Measurements from ENCODE around the gene GREM2. TPM values are rescaled to one million over a fixed set of nuclear protein-coding genes. Genes with fewer than 3 reads are reported as not detected.

The GREM2 gene
- total RNA-seq, 2 donors from 2014 or later: 7.8 to 10.9 TPM

DNA sequence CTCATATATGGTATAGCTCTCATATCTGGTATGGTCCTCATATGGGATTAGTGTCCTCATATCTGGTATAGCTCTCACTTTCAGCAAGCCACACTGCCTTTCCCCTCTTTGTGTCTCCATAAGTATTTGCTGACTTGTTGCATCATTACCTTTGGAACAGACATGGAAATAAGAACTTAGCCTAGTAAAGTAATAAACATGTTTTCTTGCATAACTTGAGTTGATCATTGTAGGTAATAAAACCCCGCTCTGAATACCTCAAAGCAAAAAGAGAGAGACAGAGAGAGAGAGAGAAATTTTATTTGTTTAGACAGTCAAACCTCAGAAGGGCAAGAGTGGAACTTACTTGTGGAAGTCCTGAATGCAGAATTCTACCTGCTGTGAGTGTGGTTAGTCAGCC is 170.3 kb downstream of the GREM2 start:
- Mint-ChIP-seq H3K4me3 (no peak overlapping the region), H3K4me1 (peaks cover 2% of the 10 kb centered on the region), H3K27me3 (ENCODE audit: insufficient read depth) (no peaks in the 10 kb centered on the region), H3K9me3 (no peaks in the 10 kb centered on the region), H3K36me3 (ENCODE audit: low read depth) (peaks cover 36% of the 10 kb centered on the region), H3K27ac (no peak overlapping the region)
- DNase-seq: no peak
- 90 to 95% methylated on average over 1 of the region's 1 CpG for WGBS, 2 experiments (ENCODE audit: insufficient coverage in 1 of 2, insufficient read length in 1 of 2)
- H3K27me3 ChIP-seq (ENCODE audit: control insufficient read depth, insufficient read depth, low read length, poor library complexity, severe bottlenecking): no peaks in the 10 kb centered on the region
- H3K27ac ChIP-seq (ENCODE audit: low read depth, low read length): no peak overlapping the region
- H3K9ac ChIP-seq (ENCODE audit: extremely low read depth, low read length, poor library complexity, severe bottlenecking): no peak overlapping the region
- H3K4me3 ChIP-seq (ENCODE audit: low read length): no peak overlapping the region
- TF ChIP-seq, protein P1, sequence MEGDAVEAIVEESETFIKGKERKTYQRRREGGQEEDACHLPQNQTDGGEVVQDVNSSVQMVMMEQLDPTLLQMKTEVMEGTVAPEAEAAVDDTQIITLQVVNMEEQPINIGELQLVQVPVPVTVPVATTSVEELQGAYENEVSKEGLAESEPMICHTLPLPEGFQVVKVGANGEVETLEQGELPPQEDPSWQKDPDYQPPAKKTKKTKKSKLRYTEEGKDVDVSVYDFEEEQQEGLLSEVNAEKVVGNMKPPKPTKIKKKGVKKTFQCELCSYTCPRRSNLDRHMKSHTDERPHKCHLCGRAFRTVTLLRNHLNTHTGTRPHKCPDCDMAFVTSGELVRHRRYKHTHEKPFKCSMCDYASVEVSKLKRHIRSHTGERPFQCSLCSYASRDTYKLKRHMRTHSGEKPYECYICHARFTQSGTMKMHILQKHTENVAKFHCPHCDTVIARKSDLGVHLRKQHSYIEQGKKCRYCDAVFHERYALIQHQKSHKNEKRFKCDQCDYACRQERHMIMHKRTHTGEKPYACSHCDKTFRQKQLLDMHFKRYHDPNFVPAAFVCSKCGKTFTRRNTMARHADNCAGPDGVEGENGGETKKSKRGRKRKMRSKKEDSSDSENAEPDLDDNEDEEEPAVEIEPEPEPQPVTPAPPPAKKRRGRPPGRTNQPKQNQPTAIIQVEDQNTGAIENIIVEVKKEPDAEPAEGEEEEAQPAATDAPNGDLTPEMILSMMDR (conservative IDR thresholded peaks at IDR 0.05): no peak
- H3K36me3 ChIP-seq (ENCODE audit: control insufficient read depth, insufficient read depth, low read length): peaks cover 56% of the 10 kb centered on the region
- H3K9me3 ChIP-seq (ENCODE audit: control insufficient read depth, low read length): no peaks in the 10 kb centered on the region
- H3K4me1 ChIP-seq (ENCODE audit: control insufficient read depth, insufficient read depth, low read length): no peaks in the 10 kb centered on the region
